Measurements from ENCODE around the gene MAGEB17.
"Not testable (repeated sequence)": the region's sequence is repeated elsewhere in the genome, so short reads cannot be mapped to it uniquely, and the experiment has no call there.

The MAGEB17 gene

DNA sequence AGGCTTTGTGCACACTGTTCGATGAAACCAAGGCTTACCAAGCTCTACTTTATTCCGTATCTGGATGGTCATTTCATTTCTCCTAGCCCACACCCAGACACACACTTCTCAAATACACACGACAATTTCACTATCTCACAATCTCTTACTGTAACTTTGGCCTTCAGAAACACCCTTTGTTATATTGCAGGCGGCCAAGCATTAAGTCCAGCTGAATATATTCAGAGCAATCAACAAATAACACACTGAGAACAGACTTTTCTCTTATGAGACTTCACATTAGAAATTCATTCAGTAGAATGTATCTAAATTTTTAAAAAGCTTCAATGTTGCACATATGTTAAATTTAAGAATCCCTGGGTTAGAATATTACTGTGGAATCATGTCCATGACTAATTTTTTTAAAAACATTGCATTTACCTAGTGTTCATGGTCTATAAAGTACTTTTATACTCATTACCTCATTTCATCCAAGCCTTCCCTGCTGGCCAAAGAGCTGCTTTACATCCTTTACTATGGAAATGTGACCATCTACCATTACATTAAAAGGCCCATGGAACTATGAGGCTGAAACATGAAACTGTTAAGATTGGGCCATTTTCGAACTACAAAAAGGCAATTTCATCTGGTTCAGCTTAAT lies 10.5 kb upstream of the MAGEB17 start:
- no peak for DNase-seq

DNA sequence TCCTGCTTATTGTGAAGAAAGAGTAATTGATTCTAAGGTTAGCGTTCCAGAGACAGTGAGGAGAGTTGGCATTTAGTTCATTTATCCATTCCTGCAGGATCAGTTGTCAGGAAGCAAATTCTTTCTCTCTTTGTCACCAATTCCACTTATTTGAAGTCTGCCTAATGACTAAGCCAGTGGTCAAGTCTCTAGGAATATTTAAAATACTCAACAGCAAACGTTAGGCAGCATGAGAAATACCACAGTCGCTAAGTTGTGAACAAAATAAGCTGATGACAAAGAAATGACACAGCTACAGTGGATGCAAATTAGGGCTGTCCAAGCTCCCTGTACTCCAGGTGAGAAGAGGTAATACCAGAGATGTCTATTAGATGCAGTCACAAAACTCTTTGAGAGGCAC lies 6.6 kb upstream of the MAGEB17 start:
- no peak for DNase-seq

DNA sequence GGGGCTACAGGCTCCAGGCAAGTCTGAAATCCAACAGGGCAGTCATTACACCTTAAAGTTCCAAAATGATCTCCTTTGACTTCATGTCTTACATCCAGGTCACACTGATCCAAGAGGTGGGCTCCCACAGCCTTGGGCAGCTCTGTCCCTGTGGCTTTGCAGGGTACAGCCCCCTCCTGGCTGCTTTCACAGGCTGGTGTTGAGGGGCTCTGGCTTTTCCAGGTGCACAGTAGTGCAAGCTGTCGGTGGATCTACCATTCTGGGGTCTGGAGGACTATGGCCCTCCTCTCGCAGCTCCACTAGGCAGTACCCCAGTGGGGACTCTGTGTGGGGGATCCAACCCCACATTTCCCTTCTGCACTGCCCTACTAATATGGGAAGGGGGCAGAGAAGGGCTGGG lies 6.1 kb upstream of the MAGEB17 start:
- DNase-seq, result not testable (repeated sequence)

DNA sequence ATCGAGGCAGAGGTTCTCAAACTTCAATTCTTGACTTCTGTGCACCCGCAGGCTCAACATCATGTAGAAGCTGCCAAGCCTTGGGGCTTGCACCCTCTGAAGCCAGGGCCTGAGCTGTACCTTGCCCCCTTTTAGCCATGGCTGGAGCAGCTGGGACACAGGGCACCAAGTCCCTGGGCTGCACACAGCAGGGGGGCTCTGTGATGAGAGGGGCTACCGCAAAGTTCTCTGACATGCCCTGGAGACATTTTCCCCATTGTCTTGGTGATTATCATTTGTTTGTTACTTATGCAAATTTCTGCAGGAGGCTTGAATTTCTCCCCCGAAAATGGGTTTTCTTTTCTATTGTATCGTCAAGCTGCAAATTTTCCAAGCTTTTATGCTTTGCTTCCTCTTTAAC lies 4.9 kb upstream of the MAGEB17 start:
- DNase-seq, result no peak

DNA sequence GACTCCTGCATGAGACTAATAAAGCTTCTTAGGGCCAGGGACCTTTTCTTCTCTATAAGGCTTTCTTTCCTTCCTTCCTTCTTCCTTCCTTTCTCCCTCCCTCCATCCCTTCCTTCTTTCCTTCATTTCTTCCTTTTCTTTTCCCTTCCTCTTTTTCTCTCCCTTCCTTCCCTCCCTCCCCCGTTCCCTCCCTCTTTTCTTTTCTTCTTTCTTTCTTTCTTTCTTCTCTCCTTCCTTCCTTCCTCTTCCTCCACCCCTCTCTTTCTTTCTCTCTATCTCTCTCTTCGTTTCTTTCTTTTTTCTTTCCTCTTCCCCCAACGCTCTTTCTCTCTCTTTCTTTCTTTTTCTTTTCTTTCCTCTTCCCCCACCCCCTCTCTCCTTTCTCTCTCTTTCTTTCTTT lies 2.5 kb upstream of the MAGEB17 start:
- DNase-seq, result no peak

DNA sequence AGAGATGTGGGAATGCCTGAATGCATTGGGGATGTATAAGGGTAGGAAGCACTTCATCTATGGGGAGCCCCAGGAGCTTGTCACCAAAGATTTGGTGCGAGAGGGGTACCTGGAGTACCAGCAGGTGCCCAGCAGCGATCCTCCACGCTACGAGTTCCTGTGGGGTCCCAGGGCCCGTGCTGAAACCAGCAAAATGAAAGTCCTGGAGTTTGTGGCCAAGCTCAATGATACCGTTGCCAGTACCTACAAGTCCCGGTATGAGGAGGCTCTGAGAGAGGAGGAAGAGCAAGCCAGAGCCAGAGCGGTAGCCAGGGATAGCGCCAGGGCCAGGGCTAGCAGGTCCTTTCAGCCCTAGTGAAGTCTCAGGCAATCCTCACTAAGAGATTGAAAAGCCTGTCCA lies 3.8 kb downstream of the MAGEB17 start:
- no peak for DNase-seq

DNA sequence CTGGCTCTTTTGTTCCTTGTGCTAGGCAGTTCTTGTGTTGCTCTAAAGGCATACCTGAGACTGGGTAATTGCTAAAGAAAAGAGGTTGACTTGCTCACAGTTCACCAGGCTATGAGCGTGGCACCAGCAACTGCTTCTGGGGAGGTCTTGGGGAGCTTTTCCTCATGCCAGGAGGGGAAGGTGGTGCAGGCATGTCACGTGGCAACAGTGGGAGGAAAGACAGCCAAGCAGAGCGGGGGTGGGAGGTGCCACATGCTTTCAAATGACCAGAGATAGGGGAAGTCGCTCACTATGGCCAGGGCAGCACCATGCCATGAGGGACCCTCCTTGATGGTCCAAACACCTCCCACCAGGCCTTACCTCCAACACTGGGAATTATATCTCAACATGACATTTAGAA lies 4.7 kb downstream of the MAGEB17 start:
- DNase-seq, result no peak

DNA sequence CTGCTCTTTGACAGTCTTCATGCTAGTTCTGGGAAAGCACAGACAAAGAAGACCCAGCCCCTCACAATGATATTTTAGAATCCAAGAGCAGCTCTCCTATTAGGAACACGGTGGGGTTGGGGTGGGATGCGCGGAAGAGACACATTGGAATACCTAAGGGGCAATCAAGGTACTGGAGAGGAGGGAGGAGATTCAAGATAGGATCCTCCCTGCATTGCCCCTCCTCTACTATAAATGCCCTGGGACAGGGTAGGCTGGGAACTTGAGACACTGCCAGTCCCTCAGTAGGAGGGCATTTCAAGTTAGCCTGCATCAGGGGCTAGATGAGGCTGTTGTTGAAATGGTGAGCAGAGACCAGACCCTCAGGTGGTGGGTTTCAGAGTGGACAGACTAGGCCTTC lies 5.1 kb downstream of the MAGEB17 start:
- DNase-seq, result no peak

DNA sequence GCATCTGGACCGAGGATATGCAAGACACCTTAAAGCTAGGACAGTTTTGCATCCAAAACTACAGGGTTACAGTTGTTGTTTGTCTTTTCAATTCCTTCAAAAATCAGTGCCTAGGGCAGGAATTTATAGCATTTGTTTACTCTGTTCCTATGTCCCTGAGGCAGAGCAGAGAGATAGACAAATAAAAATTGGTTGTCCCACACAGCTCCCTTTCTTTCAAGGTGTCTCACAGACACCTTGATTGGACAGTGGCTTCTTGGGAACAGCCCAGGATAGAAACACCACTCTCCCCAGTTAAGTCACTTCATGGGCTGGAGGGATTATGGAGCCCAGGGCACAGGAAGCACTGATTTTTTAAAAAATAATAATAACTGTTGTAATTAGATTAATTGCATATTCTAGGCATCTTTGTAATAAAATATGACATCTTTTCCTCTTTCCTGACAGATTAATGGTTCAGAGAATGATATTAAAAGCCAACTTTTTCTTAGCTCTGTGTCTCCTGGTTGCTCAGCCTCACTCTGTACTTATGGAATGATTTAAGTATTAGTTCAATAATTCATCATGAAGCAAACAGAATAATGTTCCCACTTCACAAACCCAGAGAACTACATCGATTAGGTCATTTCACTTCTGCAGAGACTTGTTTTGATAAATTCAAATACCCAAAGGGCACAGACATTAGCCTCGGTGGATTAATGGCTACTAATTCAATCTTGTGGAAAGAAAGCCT lies 8.2 kb downstream of the MAGEB17 start:
- DNase-seq, result no peak

DNA sequence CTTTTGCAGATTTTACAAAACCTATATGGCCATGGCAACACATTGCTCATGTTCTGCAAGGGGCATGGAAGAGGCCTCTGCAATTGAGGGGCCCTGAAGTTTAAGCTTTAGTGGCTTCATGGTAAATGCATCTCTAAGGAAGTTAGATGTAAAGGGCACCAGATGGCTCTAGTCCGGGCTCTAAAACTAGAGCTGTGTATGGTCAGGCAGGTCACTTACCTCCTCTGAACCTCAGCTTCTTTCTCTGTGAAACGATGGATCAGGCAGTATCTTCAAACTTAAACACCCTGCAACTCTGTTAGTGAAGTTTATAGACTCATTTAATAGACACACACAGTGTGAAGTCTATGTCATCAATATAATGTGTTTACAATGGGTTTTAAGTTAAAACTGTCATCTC lies 10.0 kb downstream of the MAGEB17 start:
- DNase-seq, result no peak

DNA sequence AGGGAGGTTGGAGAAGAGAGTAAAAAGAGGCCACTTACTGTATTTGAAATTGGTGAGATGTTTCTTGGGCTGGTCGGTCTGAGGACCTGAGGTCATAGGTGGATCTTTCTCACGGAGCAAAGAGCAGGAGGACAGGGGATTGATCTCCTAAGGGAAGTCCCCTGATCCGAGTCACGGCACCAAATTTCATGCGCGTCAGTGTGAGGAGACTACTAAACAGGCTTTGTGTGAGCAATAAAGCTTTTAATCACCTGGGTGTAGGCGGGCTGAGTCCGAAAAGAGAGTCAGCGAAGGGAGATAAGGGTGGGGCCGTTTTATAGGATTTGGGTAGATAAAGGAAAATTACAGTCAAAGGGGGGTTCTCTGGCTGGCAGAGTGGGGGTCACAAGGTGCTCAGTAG lies 16.6 kb downstream of the MAGEB17 start:
- not testable (repeated sequence) for DNase-seq

DNA sequence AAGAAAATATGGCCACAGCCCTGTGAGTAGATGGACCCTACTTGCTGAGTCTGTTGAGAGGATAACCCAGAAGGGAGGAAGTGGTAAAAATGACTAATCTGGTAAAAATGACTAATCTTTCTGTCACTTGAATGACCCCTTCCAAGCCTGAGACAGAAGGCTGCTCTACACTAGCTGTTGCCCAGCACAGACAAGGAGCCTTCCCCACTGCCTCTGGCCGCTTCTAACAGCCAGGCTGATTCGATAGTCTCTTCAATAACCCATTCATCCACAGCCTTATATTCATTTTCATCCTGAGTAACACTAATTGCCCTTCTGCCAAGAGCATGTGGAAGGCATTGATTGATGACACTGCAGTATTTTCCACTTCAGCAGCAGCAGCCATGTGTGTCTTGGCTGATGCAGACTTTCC lies 18.4 kb downstream of the MAGEB17 start:
- DNase-seq, result no peak

DNA sequence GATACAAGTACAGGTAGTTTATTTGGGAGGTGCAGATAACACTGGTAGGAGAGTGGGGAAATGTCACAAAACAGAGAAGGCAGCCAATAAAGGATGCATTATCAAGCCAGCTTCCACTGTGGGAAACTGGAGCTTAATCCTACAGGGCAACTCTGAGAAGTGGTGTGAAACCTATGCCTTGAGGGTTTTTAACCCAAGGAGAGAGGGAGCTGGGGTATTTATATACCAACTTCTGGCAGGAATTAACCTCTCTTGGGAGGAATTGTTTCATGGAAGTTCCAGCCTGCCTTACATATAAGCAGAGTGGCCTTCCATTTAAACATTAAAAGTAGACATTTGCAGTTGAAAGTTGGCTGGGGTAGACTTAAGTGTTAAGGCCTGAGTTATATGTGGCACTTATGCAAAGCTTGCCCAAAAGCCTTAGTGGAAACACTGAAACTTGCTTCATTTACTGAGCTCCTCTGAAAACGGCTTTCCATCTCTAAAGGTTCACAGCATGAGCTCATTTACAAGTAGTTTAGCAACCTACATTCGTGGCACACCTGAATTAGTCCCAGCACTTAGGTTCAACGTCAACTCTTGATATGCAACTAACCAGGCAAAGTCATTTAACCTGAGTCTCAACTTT lies 19.2 kb downstream of the MAGEB17 start:
- no peak for DNase-seq

DNA sequence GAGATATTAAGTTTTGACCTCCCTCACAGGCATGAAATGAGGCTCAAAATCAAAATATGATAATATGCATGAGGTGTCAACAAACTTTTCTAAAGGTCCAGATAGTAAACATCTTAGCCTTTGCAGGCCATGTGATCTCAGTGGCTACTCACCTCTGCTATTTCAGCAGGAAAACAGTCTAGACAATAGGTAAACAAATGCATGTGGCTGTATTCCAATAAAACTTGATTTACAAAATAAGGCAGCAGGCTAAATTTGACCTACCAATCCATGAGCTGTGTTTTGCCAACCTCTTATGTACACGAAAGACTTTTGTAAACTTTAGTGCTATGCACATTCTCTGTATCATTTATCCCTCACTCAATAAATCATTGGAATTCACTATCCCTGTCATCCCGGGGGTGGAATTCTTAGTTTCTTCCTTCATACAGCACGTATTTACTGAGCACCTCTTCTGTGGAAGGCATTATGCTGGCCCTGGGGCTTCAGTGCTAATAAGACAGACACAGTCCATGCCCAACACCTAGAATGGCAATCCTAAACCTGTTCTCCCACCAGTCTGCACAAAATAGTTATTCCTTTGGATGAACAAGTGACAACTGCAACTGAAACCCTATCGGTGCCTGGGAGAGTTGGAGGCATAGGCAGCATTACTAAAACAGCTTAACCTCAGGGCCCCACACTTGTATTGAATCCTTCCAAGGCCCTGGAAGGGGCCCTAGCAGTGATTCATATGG lies 19.9 kb downstream of the MAGEB17 start:
- no peak for DNase-seq

DNA sequence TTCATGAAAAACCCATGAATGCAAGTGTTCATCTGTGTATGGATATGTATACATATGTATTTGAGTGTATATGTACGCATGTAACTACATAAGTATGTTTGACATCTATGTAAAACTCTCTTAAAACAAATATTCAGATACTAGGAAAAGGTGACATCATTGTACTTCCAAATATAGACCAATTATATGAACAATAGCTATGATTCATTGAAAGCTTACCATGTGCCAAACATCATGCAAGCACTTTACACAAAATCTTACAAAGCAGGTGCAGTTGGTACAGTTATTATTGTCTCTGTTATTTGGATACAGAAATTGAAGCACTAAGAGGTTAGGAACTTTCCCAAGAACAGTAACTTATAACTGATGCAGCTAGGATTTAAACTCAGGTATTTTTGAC lies 21.4 kb downstream of the MAGEB17 start:
- no peak for DNase-seq

DNA sequence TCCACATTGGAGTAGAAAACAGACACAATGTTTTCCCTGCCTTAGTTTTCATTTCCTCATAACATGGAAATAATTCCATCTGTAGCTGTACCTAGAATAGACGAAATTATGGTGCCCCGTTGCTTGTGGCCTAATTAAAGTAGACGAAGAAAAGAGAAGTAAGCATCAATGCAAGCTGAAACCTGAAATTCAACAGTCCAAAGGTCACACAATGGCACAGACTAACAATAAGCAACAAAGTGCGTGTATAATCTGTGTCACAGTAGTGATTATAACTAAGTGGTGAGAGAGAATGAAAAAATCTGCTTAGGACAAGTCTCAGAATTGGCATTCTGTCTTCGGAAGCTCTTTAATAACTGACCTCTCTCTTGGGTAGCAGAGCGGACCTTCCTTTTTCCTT lies 24.3 kb downstream of the MAGEB17 start:
- no peak for DNase-seq

DNA sequence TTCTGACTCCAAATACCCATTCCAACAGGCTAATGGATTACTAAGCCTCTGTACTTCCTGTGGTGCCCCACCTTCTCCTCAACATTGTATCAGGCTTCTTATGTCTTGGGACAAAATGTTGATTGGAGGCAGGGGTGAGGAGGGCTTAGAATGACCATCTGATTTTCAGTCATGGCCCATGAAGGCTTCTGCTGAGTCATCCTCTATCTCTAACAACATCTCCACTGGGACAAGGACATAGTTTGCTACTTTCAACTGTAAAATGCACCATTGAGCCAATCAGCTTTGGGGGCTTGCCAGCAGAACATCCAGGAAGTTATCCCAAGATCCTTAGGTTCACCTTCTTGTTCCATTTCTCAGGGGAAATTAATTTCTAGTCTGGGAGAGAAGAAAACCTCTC lies 29.5 kb downstream of the MAGEB17 start:
- no peak for DNase-seq

DNA sequence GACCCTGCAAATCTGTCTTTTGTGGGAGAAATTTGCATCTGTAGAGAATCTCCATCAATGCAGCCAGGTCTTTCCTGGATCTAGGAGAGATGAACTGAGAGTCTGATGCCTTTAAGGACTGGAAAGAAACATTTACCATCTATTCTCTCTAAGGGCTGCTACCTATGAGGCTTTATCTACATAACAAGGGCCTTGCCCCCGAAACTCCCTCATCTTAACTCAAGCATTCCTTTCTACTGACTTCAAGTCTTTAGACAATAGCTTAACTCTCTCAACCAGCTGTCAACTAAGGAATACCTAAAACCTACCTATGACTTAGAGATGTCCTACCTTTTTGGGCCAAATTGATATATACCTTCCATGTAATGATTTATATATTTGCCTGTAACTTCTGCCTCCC lies 32.1 kb downstream of the MAGEB17 start:
- DNase-seq, result no peak

DNA sequence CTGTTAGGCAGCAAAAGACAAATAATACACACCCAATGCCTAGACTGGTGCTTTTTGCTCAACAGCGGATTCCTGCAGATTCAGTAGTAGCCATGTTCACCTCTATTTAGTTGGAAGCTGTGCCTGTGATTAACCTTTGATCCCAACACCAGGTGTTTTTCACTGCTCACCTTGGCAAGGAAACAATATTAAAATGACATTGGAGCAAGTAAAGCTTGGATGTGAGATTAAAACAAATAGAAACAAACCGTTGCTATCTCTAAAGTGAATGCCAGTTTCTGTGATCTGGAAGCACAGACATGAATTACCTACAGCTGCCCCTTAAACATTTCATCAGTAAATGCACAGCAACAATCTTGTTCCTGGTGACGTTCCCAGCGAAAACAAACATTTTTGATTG lies 35.7 kb downstream of the MAGEB17 start:
- DNase-seq, result no peak

DNA sequence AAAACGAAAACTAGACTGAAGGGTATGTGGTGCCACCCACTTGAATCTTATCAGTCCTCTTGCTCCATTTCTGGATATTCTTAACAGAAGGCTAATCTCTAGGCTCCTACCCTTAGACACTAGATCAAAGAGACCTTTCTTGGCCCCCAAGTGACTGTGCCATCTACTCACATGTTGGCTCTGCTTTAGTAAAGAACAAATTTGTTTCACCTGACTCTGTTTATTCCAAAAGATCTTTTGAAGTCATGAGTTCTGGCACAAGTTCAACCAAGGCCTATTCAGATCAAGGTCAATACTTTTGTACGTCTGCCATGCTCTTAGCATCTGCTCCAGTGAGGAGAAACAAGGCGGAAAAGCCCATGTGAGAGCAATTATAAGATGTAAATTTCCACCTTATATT lies 37.3 kb downstream of the MAGEB17 start:
- no peak for DNase-seq

DNA sequence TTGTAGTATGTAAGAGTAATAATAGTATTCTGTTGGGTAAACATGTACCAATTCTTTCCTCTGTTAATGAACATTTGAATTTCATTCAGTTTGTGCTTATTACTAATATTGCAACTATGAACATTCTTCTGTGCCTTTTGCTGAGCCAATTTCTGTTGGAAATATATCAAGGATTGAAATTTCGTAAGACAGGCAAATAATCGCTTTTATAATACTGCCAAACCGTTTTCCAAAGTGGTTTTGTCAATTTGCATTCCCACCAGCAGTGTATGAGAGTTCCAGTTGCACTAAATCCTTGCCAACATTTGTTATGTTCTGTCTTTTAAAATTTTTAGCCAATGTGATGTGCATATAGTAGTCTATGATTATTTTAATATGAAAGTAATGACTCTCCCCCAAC lies 38.6 kb downstream of the MAGEB17 start:
- DNase-seq, result no peak

DNA sequence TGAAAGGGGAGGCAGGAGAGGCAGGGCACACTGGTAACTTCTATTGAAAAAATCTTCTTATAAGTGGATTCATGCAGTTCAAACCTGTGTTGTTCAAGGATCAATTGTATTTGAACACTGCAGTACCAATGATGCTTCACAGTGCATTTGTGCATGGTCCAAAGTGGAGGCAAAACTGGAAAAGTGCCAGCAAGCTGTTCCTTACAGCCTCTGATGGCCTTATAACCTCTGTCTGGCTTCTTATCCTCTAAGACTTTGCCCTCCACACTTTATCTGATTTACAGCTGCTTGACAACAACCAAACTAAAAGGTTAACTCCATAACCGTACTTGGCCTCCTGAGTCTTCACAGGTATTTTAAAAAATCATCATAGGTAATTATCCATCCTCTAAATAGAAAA lies 40.4 kb downstream of the MAGEB17 start:
- no peak for DNase-seq

DNA sequence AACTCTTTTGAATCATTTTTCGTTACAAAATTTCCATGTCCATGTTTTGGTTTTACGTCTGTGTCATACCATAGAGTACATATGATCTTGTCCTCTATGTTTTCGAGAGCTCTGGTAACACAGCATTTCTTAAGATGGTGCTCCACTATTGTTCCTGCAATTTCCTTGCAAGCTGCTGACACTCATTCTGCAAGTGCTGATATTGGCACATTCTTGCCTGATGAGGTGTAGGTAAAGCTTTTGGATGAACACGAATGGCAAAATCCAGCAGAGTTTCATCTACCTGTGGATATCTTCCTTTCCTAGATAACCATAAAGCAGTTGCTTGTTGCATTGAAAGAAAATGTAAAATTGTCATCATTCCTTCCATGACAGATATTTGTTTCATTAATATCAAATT lies 41.3 kb downstream of the MAGEB17 start:
- DNase-seq, result no peak

DNA sequence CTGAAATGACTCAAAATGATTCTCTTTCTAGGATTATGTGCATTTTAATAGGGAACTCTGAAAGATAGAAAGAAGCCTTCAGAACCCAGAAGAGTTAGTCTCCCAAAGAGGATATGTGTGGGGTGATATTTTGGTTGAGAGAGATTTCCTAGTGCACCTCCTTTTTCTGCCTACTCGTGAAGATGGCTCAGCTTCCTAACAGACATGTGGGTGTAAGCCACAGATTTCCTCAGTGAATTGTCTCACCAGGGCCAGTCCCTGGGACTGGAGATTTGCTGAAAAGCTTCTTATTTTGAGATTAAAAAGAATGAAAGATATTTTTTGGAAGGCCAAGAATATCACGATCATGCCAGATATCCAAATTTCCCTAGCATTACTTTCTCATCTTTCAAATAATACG lies 42.8 kb downstream of the MAGEB17 start:
- DNase-seq, result no peak
